ENCODE results near the gene OR7G3.

OR7G3 gene

DNA sequence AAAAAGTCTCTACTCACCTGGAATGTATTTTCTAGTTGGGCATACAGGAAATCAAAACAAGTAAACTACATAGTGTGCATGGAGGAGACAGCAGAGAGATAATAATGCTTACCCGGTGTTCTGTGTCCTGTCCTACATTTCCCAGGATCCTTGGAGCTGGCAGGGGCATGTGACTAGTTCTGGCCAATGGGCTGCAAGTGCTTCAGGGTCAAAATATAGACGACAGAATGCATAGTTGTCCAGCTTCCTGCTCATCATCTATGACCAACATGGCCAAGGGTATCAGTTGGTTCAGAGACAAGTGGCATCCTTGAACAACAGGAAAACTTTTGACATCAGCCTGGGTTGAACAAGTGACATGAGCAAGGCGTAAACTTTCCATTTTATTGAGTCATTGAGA is 21.9 kb upstream of the OR7G3 start:
- H3K4me1 ChIP-seq (ENCODE audit: insufficient read depth, low read length): no peaks in the 10 kb centered on the region
- H3K36me3 ChIP-seq (ENCODE audit: insufficient read depth, low read depth, low read length): peaks cover 54% of the 10 kb centered on the region
- H3K9me3 ChIP-seq (ENCODE audit: insufficient read depth, low read depth, low read length): peaks cover 63% of the 10 kb centered on the region

DNA sequence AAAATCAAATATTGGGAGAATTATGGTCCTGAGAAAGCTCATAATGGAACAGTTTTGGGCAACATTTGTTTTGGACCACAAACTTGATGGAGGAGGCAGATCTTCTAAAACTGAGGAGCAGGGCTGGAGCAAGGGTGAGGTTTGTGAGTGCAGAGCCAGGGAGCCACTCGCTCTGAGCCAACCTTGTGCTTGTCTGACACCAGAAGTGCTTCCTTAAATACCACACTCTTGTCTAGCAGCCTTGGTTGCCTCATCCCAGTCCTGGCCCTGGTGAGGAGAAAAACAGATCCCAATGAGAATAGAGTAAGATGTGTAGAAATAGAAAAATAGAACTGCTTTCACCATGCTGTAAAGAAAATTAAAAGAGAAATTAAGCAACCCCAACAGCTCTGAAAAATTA is 20.1 kb upstream of the OR7G3 start:
- no peak overlapping the region for H3K4me3 ChIP-seq (ENCODE audit: low read length)
- no peaks in the 10 kb centered on the region for H3K27me3 ChIP-seq (ENCODE audit: insufficient read depth, low read length)
- no peak overlapping the region for H3K9ac ChIP-seq (ENCODE audit: low read depth, low read length)
- H3K9me3 ChIP-seq (ENCODE audit: insufficient read depth, low read depth, low read length): peaks cover 48% of the 10 kb centered on the region
- H3K4me1 ChIP-seq (ENCODE audit: insufficient read depth, low read length): peaks cover 3% of the 10 kb centered on the region; the same call in 1 of the 2 replicates
- no peak overlapping the region for H3K27ac ChIP-seq (ENCODE audit: low read length)
- H3K36me3 ChIP-seq (ENCODE audit: insufficient read depth, low read depth, low read length): peaks cover 38% of the 10 kb centered on the region

More for the DNA sequence above, 21.9 kb upstream of the OR7G3 start:
- no peaks in the 10 kb centered on the region for H3K27me3 ChIP-seq (ENCODE audit: insufficient read depth, low read length)
- H3K9ac ChIP-seq (ENCODE audit: low read depth, low read length): no peak overlapping the region
- no peak overlapping the region for H3K27ac ChIP-seq (ENCODE audit: low read length)
- no peak overlapping the region for H3K4me3 ChIP-seq (ENCODE audit: low read length)

DNA sequence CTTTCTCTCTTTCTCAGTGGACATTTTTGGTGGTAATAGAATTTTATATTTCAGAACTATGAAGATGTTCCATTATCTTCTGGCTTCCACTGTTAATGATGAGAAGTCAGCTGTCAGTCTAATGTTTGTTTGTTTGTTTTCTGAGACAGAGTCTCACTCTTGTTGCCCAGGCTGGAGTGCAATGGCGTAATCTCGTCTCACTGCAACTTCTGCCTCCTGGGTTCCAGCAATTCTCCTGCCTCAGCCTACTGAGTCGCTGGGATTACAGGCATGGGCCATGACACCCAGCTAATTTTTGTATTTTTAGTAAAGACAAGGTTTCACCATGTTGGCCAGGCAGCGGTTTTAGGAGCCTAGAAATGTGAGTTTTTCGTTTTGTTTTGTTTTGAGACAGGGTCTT is 18.2 kb upstream of the OR7G3 start:
- H3K27me3 ChIP-seq (ENCODE audit: insufficient read depth, low read length): no peaks in the 10 kb centered on the region
- no peak overlapping the region for H3K9ac ChIP-seq (ENCODE audit: low read depth, low read length)
- peaks cover 3% of the 10 kb centered on the region; the same call in 1 of the 2 replicates for H3K4me1 ChIP-seq (ENCODE audit: insufficient read depth, low read length)
- no peak overlapping the region for H3K27ac ChIP-seq (ENCODE audit: low read length)
- H3K4me3 ChIP-seq (ENCODE audit: low read length): no peak overlapping the region
- H3K36me3 ChIP-seq (ENCODE audit: insufficient read depth, low read depth, low read length): peaks cover 29% of the 10 kb centered on the region
- peaks cover 29% of the 10 kb centered on the region for H3K9me3 ChIP-seq (ENCODE audit: insufficient read depth, low read depth, low read length)

DNA sequence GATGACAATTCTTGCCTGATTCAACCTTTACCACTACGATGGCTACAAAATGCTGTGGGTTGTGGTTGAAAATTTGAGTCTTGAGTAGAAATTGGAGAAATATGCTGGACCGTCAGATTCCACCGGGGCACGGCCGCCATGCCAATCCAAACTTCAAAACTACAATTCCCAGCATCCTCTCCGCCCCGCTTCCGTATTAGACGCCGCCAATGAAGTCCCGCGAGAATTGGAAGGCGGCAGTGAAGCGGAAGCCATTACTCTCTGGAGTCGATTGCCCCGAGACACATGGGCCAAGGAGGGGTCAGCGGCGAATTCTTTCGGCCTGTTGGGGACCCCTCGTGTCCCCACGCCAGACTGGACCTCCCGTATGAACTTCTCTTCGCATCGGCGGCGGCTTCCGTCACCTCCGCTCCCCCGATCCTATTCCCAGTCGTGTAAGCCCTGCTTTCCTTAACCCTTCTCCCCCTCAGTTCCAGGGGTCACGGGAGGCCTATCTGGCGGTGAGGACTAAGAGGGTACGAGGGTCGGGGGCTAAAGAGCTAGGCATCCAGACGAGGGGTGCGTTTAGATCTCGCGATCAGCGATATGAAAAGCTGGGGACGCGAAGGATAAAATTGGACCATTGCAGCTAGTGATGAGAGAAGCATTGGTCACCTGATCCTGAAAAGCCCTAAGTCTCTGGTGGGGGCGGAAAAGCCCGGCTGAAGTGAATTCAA is 13.6 kb upstream of the OR7G3 start, which contains the start of gene ZNF317:
TSS of gene ZNF317 (plus strand) at position 239 of the 716 bp plus-strand sequence. CDS start 15,620 bp downstream, outside the sequence.
- Histone ChIP-seq H3K27me3 (ENCODE audit: insufficient read depth, low read length) (no peaks in the 10 kb centered on the region), H3K36me3 (ENCODE audit: insufficient read depth, low read depth, low read length) (peaks cover 10% of the 10 kb centered on the region), H3K4me1 (ENCODE audit: insufficient read depth, low read length) (peaks cover 3% of the 10 kb centered on the region; the same call in 1 of the 2 replicates), H3K9ac (ENCODE audit: low read depth, low read length) (peak within 1 kb of the TSS; percentile 100), H3K9me3 (ENCODE audit: insufficient read depth, low read depth, low read length) (peaks cover 15% of the 10 kb centered on the region), H3K4me3 (ENCODE audit: low read length) (peak within 1 kb of the TSS; percentile 100), H3K27ac (ENCODE audit: low read length) (peak within 1 kb of the TSS; percentile 100)

DNA sequence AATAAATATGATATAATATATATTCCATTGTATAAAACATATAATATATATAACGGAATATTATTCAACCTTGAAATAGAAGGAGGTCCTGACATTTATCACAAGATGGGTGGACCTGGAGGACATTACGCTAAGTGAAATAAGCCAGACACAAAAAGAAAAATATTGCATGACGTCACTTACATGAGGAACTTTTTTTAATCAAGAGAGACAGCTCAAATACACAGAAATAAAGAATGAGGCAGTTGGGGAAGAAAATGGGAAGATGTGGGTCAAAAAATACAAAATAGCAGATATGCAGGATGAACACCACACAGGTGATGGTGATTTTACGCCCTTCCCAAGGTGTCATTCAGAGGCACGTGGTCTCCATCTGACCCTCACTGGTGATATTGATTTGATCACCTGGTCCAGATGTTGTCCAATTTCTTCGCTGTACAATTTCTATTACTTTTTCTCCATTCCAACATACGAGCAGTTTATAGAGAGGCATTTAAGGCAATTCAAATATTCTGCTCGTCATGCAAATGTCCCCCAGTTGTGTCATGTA is 12.9 kb upstream of the OR7G3 start:
- Histone ChIP-seq H3K36me3 (ENCODE audit: insufficient read depth, low read depth, low read length) (peaks cover 4% of the 10 kb centered on the region), H3K27me3 (ENCODE audit: insufficient read depth, low read length) (no peaks in the 10 kb centered on the region), H3K4me3 (ENCODE audit: low read length) (peak overlapping the region; percentile 100), H3K4me1 (ENCODE audit: insufficient read depth, low read length) (peaks cover 3% of the 10 kb centered on the region; the same call in 1 of the 2 replicates), H3K9me3 (ENCODE audit: insufficient read depth, low read depth, low read length) (peaks cover 8% of the 10 kb centered on the region), H3K27ac (ENCODE audit: low read length) (no peak overlapping the region), H3K9ac (ENCODE audit: low read depth, low read length) (peak overlapping the region; percentile 100; the same call in 1 of the 2 replicates)

DNA sequence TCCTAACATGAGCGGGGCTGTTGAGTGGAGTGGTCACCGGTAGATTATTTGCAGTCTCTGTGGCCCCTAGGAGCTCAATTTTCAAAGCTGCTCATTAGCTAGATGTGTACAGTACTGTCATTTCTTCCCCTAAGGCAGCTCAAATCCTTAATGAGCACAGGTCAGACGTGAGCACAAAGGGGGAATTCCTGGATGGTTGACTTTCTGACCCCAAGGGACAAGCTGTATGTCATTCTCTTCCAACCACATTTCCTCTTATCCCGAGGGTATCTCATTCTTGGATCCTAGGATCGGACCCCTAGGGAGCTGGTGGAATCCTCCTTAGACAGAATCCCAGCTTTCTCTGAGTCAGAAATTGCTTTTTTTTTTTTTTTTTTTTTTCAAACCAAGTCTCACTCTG is 5.7 kb upstream of the OR7G3 start:
- H3K4me3 ChIP-seq (ENCODE audit: low read length): no peak overlapping the region
- H3K27ac ChIP-seq (ENCODE audit: low read length): no peak overlapping the region
- H3K27me3 ChIP-seq (ENCODE audit: insufficient read depth, low read length): no peaks in the 10 kb centered on the region
- H3K36me3 ChIP-seq (ENCODE audit: insufficient read depth, low read depth, low read length): no peaks in the 10 kb centered on the region
- H3K9ac ChIP-seq (ENCODE audit: low read depth, low read length): no peak overlapping the region
- no peaks in the 10 kb centered on the region for H3K4me1 ChIP-seq (ENCODE audit: insufficient read depth, low read length)
- H3K9me3 ChIP-seq (ENCODE audit: insufficient read depth, low read depth, low read length): peaks cover 16% of the 10 kb centered on the region

DNA sequence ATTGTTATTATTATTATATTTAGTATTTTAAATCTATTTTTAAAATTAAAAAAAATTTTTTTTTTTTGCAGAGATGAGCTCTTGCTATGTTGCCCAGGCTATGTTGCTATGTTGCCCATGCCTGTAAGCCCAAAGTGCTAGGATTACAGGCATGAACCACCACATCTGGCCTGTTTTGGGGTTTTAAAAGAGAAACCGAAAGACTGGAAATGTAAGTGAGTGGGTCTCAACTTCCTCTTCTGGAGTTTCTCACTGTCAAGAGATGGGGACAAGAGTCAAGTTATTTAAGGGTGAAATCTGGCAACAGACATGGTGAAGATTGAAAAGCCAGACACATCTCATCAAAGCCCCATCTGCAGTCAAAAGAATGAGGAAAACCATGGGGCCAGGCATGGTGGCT is 4.2 kb upstream of the OR7G3 start:
- peaks cover 29% of the 10 kb centered on the region for H3K9me3 ChIP-seq (ENCODE audit: insufficient read depth, low read depth, low read length)
- H3K27ac ChIP-seq (ENCODE audit: low read length): no peak overlapping the region
- H3K27me3 ChIP-seq (ENCODE audit: insufficient read depth, low read length): no peaks in the 10 kb centered on the region
- H3K9ac ChIP-seq (ENCODE audit: low read depth, low read length): no peak overlapping the region
- H3K4me3 ChIP-seq (ENCODE audit: low read length): no peak overlapping the region
- no peaks in the 10 kb centered on the region for H3K4me1 ChIP-seq (ENCODE audit: insufficient read depth, low read length)
- no peaks in the 10 kb centered on the region for H3K36me3 ChIP-seq (ENCODE audit: insufficient read depth, low read depth, low read length)

DNA sequence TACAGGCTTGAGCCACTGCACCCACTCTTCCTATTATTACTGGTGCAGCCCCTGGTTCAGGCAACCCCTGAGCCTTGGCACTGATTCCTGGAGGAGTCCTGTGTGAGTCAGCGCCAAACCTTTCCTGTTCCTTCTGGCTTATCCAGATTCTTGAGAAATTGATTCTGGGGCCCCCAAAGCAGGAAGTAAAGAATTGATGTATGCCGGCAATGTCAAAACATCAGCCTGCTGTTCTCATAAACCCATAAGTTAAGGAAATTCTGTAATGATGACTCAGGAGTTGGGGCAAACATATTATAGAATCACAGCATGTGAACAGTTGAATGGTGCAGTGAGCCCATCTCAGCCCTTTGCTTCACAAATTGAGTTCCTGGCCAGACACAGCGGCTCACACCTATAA is 1.4 kb upstream of the OR7G3 start:
- Histone ChIP-seq H3K4me3 (ENCODE audit: low read length) (no peak overlapping the region), H3K27ac (ENCODE audit: low read length) (no peak overlapping the region), H3K36me3 (ENCODE audit: insufficient read depth, low read depth, low read length) (no peaks in the 10 kb centered on the region), H3K9me3 (ENCODE audit: insufficient read depth, low read depth, low read length) (peaks cover 42% of the 10 kb centered on the region), H3K27me3 (ENCODE audit: insufficient read depth, low read length) (no peaks in the 10 kb centered on the region), H3K4me1 (ENCODE audit: insufficient read depth, low read length) (no peaks in the 10 kb centered on the region), H3K9ac (ENCODE audit: low read depth, low read length) (no peak overlapping the region)

DNA sequence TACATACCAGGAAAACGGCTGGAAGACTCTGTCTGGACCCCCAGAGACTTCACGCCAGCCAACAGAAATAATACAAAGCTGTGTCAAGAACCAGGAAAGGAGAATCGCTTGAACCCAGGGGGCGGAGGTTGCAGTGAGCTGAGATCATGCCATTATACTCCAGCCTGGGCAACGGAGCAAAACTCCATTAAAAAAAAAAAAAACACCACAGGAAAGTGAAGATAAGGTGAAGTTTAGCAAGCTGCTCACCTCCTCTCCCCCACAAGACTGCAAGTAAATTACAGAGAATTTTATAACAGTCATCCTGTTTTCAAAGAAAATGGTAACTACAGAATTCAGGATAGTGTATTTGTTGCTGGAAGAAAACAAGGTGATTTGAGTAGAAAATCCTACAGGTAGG is 10.2 kb downstream of the OR7G3 start:
- Histone ChIP-seq H3K36me3 (ENCODE audit: insufficient read depth, low read depth, low read length) (no peaks in the 10 kb centered on the region), H3K4me1 (ENCODE audit: insufficient read depth, low read length) (no peaks in the 10 kb centered on the region), H3K9ac (ENCODE audit: low read depth, low read length) (no peak overlapping the region), H3K27ac (ENCODE audit: low read length) (no peak overlapping the region), H3K4me3 (ENCODE audit: low read length) (no peak overlapping the region), H3K27me3 (ENCODE audit: insufficient read depth, low read length) (no peaks in the 10 kb centered on the region), H3K9me3 (ENCODE audit: insufficient read depth, low read depth, low read length) (peaks cover 52% of the 10 kb centered on the region)

DNA sequence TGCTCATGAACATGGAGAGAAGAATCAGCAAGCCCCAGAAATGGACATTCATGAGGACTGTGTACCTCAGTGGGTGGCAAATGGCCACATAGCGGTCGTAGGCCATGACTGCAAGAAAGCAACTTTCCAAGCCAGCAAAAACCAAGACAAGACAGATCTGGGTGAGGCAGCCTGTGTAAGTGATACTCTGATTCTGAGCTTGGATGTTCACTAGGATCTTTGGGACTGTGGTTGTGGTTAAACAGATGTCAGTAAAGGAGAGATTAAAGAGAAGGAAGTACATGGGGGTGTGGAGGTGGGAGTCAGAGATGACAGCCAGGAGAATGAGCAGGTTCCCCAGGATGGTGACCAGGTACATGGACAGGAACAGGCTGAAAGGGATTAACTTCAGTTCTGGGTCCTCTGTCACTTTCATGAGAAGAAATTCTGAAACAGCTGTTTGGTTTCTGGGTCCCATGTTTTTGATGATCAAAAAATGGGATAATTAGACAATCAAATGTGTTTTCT is 11.4 kb downstream of the OR7G3 start, which contains the start of gene OR7G1:
TSS of gene OR7G1 (minus strand) at position 457 of the 507 bp plus-strand sequence. CDS start at position 457, 0 bp downstream.
- H3K27me3 ChIP-seq (ENCODE audit: insufficient read depth, low read length): no peaks in the 10 kb centered on the region
- H3K9me3 ChIP-seq (ENCODE audit: insufficient read depth, low read depth, low read length): peaks cover 53% of the 10 kb centered on the region
- H3K27ac ChIP-seq (ENCODE audit: low read length): no peak within 1 kb of the TSS
- no peak within 1 kb of the TSS for H3K4me3 ChIP-seq (ENCODE audit: low read length)
- no peaks in the 10 kb centered on the region for H3K36me3 ChIP-seq (ENCODE audit: insufficient read depth, low read depth, low read length)
- no peak within 1 kb of the TSS for H3K9ac ChIP-seq (ENCODE audit: low read depth, low read length)
- no peaks in the 10 kb centered on the region for H3K4me1 ChIP-seq (ENCODE audit: insufficient read depth, low read length)

DNA sequence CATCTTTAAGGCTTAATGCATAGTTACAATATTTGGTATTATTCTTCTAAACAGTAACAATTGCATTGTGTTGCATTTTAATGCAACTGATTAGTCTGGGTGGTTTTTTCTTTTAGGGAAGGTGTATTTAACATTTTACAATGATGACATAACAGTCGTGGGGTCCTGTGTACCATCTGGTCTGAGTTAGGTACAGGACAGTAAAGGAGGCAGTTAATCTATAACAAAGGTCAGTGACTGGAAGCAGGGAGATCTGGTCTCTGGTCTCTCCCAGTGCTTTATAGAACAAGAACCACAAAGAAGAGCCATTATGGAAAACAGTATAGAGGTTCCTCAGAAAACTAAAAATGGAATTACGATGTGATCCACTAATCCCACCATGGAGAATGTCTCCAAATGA is 16.8 kb downstream of the OR7G3 start:
- H3K27me3 ChIP-seq (ENCODE audit: insufficient read depth, low read length): no peaks in the 10 kb centered on the region
- peaks cover 71% of the 10 kb centered on the region for H3K9me3 ChIP-seq (ENCODE audit: insufficient read depth, low read depth, low read length)
- H3K36me3 ChIP-seq (ENCODE audit: insufficient read depth, low read depth, low read length): no peaks in the 10 kb centered on the region
- no peak overlapping the region for H3K9ac ChIP-seq (ENCODE audit: low read depth, low read length)
- no peaks in the 10 kb centered on the region for H3K4me1 ChIP-seq (ENCODE audit: insufficient read depth, low read length)
- no peak overlapping the region for H3K4me3 ChIP-seq (ENCODE audit: low read length)
- no peak overlapping the region for H3K27ac ChIP-seq (ENCODE audit: low read length)

DNA sequence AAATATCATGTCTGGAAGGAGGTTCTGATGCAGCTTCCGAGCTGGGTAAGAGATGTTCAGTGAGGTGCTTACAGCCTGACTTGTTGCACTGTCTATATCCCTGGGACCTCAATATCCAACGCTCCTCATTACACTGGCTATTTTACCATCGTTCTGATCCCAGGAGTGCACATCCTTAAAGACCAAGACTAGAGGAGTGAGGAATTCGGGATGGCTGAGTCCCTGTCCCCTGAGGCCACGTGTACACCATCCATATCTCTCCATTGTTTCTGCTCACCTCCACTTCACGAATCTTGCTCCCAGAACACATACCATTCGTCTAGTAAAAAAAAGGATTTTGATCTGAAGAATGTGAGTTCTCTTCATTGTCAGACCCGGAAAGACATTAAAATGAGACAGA is 19.4 kb downstream of the OR7G3 start, which contains the start of gene OR7G2:
TSS of gene OR7G2 (minus strand) at position 101 of the 400 bp plus-strand sequence. CDS start 4,232 bp downstream, outside the sequence.
- Histone ChIP-seq H3K36me3 (ENCODE audit: insufficient read depth, low read depth, low read length) (no peaks in the 10 kb centered on the region), H3K9ac (ENCODE audit: low read depth, low read length) (no peak within 1 kb of the TSS), H3K9me3 (ENCODE audit: insufficient read depth, low read depth, low read length) (peaks cover 68% of the 10 kb centered on the region), H3K4me3 (ENCODE audit: low read length) (no peak within 1 kb of the TSS), H3K27me3 (ENCODE audit: insufficient read depth, low read length) (no peaks in the 10 kb centered on the region), H3K4me1 (ENCODE audit: insufficient read depth, low read length) (no peaks in the 10 kb centered on the region), H3K27ac (ENCODE audit: low read length) (no peak within 1 kb of the TSS)
